Measurements from ENCODE around the gene MTPN.

- TF ChIP-seq CTCF (IDR thresholded peaks at IDR 0.05) (no peak), EZH2 (IDR thresholded peaks at IDR 0.05) (no peak), EZH2phosphoT487 (IDR thresholded peaks at IDR 0.05) (no peak)
Measured at GRCh38 chr7:135914346-135914745, 62.8 kb downstream of the MTPN start.

All from neural progenitor cell (in vitro differentiated cells).